HepG2 (cell line): ENCODE data around the gene AKR1C4. TPM values are rescaled to one million over a fixed set of nuclear protein-coding genes. Genes with fewer than 3 reads are reported as not detected.
A peak's percentile ranks its signal among the peaks of the same experiment; 100 is the strongest.

Experiments used
- ARID4A ChIP-seq: sonication (generic); formaldehyde crosslinking; IDR thresholded peaks from 2 replicates; pipeline ENCODE4 v1.5.0; 2020; ENCODE audit warnings: mild to moderate bottlenecking, missing genetic modification reagents, borderline replicate concordance
- FOXM1 ChIP-seq: sonication (generic); formaldehyde crosslinking; IDR thresholded peaks from 2 replicates; pipeline ENCODE4 v1.5.0; 2020; ENCODE audit warnings: missing genetic modification reagents
- KDM3A ChIP-seq: IDR thresholded peaks from 2 replicates; pipeline ENCODE4 v1.6.1; 2018; ENCODE audit warnings: low read depth, missing compliant biosample characterization
- MIXL1 ChIP-seq: IDR thresholded peaks from 2 replicates; pipeline ENCODE4 v1.6.1; 2016
- MYNN ChIP-seq: sonication (generic); formaldehyde crosslinking; IDR thresholded peaks from 2 replicates; pipeline ENCODE4 v1.4.0; 2020; ENCODE audit warnings: mild to moderate bottlenecking, low read depth, missing genetic modification reagents
- NR0B2 ChIP-seq: sonication (generic); formaldehyde crosslinking; IDR thresholded peaks from 2 replicates; pipeline ENCODE4 v1.4.0; 2020; ENCODE audit warnings: mild to moderate bottlenecking, missing genetic modification reagents
- NR3C1 ChIP-seq: sonication (generic); formaldehyde crosslinking; IDR thresholded peaks from 2 replicates; pipeline ENCODE4 v1.4.0; 2020; ENCODE audit warnings: missing genetic modification reagents
- SAP130 ChIP-seq: IDR thresholded peaks from 2 replicates; pipeline ENCODE4 v1.6.1; 2016; ENCODE audit warnings: low read depth
- SUZ12 ChIP-seq: fragments of 150-350 bp; IDR thresholded peaks from 2 replicates; pipeline ENCODE4 v1.6.1; 2014; ENCODE audit warnings: low read depth, low read length
- TOE1 ChIP-seq: sonication (generic); formaldehyde crosslinking; IDR thresholded peaks from 2 replicates; pipeline ENCODE4 v1.4.0; 2020; ENCODE audit warnings: mild to moderate bottlenecking, missing genetic modification reagents
- ZFP41 ChIP-seq: sonication (generic); formaldehyde crosslinking; IDR thresholded peaks from 2 replicates; pipeline ENCODE4 v1.4.0; 2020; ENCODE audit warnings: mild to moderate bottlenecking, missing genetic modification reagents, borderline replicate concordance
- ZNF101 ChIP-seq: sonication (generic); formaldehyde crosslinking; IDR thresholded peaks from 2 replicates; pipeline ENCODE4 v1.4.0; 2020; ENCODE audit warnings: mild to moderate bottlenecking, low read depth, missing genetic modification reagents, borderline replicate concordance
- ZNF275 ChIP-seq: sonication (generic); formaldehyde crosslinking; IDR thresholded peaks from 2 replicates; pipeline ENCODE4 v1.8.0; 2022; ENCODE audit warnings: missing genetic modification reagents, mild to moderate bottlenecking, inconsistent platforms, borderline replicate concordance
- ZNF441 ChIP-seq: sonication (generic); formaldehyde crosslinking; IDR thresholded peaks from 2 replicates; pipeline ENCODE4 v1.7.0; 2021; ENCODE audit warnings: missing genetic modification reagents, borderline replicate concordance
- ZNF572 ChIP-seq: sonication (generic); formaldehyde crosslinking; IDR thresholded peaks from 2 replicates; pipeline ENCODE4 v1.5.1; 2020; ENCODE audit warnings: mild to moderate bottlenecking, missing genetic modification reagents
- ZNF691 ChIP-seq: sonication (generic); formaldehyde crosslinking; IDR thresholded peaks from 2 replicates; pipeline ENCODE4 v1.4.0; 2020; ENCODE audit warnings: missing genetic modification reagents, low read depth, mild to moderate bottlenecking, borderline replicate concordance
- ZNF816 ChIP-seq: sonication (generic); formaldehyde crosslinking; IDR thresholded peaks from 2 replicates; pipeline ENCODE4 v1.8.0; 2022; ENCODE audit warnings: missing genetic modification reagents, mild to moderate bottlenecking, borderline replicate concordance
- polyA plus RNA-seq, 8 experiments: library from polyadenylated mRNA; depleted of rRNA in 3 of 8; stranded (reverse) in 7 of 8; unstranded in 1 of 8; fragments of >200 nt; fragmentation: Illumina TruSeq in 4 of 8; extraction: Trizol in 4 of 8; gene quantifications; 2 replicates each; pipeline versions ENCODE4 v1.2.1 to v1.2.3, GENCODE V29; 2011 to 2016; ENCODE audit warnings: low read depth in 4 of 8, missing spikeins in 1 of 8, mixed read lengths in 1 of 8; ENCODE audit not compliant: insufficient read depth in 1 of 8
- total RNA-seq, 5 experiments: library from RNA; depleted of rRNA; stranded (reverse); fragments of >200 nt; fragmentation: Illumina TruSeq; extraction: Trizol; gene quantifications; 2 replicates each; pipeline ENCODE4 v1.2.3, GENCODE V29; 2016; ENCODE audit warnings: low read depth in 1 of 5
- TF ChIP-seq, protein P1 (sequence below): sonication (generic); formaldehyde crosslinking; IDR thresholded peaks from 2 replicates; pipeline ENCODE4 v1.4.0; 2020; ENCODE audit warnings: missing genetic modification reagents, borderline replicate concordance

Gene AKR1C4
- total and polyA plus RNA-seq, 2 of the 13 experiments (the other 11 are each of a cell fraction or from before 2014, with no cell fraction given): 0.18 to 1.3 TPM

DNA sequence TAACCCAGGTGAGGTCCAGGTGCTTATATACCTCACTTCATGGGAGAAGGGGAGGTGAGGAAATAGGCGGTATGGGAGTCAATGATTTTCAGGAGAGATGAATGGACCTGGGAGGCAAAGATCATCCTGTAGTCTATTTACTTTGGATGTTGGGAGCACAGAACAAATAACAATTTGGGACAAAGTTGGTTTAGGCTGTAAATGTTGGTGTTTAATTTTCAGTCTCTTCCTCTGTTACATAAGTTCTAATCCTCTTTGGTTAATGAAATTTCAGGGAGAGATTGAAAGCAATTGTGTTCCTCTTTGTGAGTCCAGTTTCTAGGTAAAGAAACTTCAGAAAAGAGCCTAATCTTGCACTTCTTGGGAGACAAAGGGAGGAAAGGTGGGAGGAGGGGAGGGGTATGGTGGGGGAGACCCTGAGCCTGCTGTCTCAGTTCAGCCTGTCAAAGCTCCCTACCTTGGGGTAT lies 46.9 kb downstream of the AKR1C4 start (continued):
- TF ChIP-seq TOE1 (CRISPR knock-in tag) (no peak), ZNF275 (CRISPR knock-in tag) (peak; percentile 63; the same call in 1 of the 2 replicates), KDM3A (CRISPR knock-in tag) (no peak), ZNF441 (CRISPR knock-in tag) (no peak), SUZ12 (no peak), NR3C1 (CRISPR knock-in tag) (no peak), ZNF816 (CRISPR knock-in tag) (no peak), ZFP41 (CRISPR knock-in tag) (no peak), FOXM1 (CRISPR knock-in tag) (no peak), ZNF101 (CRISPR knock-in tag) (no peak), ZNF572 (CRISPR knock-in tag) (no peak), ZNF691 (no peak), NR0B2 (no peak), ARID4A (peak; percentile 25; the same call in 1 of the 2 replicates), MYNN (no peak), MIXL1 (CRISPR knock-in tag) (peak; percentile 95), SAP130 (CRISPR knock-in tag) (peak; percentile 66)
- TF ChIP-seq, protein P1, sequence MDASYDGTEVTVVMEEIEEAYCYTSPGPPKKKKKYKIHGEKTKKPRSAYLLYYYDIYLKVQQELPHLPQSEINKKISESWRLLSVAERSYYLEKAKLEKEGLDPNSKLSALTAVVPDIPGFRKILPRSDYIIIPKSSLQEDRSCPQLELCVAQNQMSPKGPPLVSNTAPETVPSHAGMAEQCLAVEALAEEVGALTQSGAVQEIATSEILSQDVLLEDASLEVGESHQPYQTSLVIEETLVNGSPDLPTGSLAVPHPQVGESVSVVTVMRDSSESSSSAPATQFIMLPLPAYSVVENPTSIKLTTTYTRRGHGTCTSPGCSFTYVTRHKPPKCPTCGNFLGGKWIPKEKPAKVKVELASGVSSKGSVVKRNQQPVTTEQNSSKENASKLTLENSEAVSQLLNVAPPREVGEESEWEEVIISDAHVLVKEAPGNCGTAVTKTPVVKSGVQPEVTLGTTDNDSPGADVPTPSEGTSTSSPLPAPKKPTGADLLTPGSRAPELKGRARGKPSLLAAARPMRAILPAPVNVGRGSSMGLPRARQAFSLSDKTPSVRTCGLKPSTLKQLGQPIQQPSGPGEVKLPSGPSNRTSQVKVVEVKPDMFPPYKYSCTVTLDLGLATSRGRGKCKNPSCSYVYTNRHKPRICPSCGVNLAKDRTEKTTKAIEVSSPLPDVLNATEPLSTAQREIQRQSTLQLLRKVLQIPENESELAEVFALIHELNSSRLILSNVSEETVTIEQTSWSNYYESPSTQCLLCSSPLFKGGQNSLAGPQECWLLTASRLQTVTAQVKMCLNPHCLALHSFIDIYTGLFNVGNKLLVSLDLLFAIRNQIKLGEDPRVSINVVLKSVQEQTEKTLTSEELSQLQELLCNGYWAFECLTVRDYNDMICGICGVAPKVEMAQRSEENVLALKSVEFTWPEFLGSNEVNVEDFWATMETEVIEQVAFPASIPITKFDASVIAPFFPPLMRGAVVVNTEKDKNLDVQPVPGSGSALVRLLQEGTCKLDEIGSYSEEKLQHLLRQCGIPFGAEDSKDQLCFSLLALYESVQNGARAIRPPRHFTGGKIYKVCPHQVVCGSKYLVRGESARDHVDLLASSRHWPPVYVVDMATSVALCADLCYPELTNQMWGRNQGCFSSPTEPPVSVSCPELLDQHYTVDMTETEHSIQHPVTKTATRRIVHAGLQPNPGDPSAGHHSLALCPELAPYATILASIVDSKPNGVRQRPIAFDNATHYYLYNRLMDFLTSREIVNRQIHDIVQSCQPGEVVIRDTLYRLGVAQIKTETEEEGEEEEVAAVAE (CRISPR knock-in tag): no peak; the same call in 1 of the 2 replicates
